ENCODE results near the gene MAP3K5.
A peak's percentile ranks its signal among the peaks of the same experiment; 100 is the strongest.
"Not testable (repeated sequence)": the region's sequence is repeated elsewhere in the genome, so short reads cannot be mapped to it uniquely, and the experiment has no call there.

MAP3K5 gene

GRCh38 chr6:136772685-136773472, 19.4 kb downstream of the MAP3K5 start:
- no peak for DNase-seq

DNA sequence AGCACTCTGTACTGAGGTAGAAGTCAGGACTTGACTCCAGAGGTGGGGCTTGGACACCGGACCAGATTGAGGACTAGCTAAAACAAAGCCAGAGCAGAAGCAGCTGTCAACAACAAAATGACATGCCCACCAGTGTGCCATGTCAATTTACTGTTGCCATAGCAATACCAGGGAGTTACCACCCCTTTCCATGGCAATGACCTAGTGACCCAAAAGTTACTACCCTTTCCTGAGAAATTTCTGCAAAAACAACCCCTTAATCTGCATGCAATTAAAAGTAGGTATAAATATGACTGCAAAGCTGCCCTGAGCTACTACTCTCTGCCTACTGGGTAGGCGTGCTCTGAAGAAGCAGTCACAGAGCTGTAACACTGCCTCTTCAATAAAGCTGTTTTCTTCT, 21.0 kb downstream of the MAP3K5 start:
- no peak for DNase-seq

GRCh38 chr6:136769759-136770158, 22.5 kb downstream of the MAP3K5 start:
- no peak for DNase-seq

GRCh38 chr6:136769124-136769523, 23.2 kb downstream of the MAP3K5 start:
- no peak for DNase-seq

DNA sequence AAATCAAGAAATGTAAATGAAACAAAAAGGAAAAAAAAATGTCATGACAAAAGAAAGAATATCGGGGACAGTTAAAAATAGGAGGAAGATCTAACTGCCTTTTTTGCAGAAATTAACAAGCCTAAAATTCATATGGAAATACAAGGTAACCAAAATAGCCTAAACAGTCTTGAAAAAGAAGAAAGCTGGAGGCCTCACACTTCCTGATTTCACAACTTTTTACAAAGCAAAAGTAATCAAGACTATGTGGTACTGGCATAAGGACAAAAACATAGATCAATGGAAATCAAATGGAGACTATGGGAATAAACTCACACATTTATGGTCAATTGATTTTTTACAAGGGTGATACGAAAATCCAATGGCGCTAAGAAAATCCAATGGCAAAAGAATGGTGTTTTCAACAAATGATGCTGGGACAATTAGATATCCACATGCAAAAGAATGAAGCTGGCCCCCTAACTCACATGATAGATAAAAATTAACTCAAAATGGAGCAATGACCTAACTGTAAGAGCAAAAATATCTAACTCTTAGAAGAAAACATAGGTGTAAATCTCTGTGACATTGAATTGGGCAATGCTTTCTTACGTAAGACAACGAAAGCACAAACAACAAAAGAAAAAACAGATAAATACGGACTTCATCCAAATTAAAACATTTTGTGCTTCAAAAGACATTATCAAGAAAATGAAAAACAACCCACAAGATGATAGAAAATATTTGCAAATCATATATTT, 24.5 kb downstream of the MAP3K5 start:
- DNase-seq = no peak

- DNase-seq = no peak
Measured at GRCh38 chr6:136767103-136767502, 25.2 kb downstream of the MAP3K5 start.

GRCh38 chr6:136766274-136766673, 26.0 kb downstream of the MAP3K5 start:
- no peak for DNase-seq

DNA sequence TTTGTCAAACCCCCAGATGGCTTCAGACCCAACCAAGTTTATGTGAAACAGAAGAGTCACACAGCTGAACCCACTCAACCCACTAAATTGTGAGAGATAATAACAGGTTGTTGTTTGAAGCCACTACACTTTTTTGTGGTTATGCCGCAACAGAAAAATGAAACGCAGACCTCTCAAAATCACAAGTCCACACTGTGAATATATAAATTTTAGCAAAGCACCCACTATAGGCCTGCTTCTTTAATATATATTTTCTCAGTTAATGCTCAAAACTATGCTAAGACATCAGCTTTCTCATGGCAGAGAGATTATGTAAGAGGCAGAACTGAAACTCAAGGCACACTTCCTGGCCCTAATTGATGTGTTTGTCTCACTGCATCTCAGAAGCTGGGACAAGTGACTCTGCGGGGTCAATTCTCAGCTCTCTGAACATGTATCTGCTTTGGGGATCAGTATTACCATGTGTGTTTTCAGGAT, 27.7 kb downstream of the MAP3K5 start:
- DNase-seq = no peak

GRCh38 chr6:136763716-136764516, 28.4 kb downstream of the MAP3K5 start:
- DNase-seq = no peak

- no peak for DNase-seq
Measured at GRCh38 chr6:136763255-136763654, 29.0 kb downstream of the MAP3K5 start.

DNA sequence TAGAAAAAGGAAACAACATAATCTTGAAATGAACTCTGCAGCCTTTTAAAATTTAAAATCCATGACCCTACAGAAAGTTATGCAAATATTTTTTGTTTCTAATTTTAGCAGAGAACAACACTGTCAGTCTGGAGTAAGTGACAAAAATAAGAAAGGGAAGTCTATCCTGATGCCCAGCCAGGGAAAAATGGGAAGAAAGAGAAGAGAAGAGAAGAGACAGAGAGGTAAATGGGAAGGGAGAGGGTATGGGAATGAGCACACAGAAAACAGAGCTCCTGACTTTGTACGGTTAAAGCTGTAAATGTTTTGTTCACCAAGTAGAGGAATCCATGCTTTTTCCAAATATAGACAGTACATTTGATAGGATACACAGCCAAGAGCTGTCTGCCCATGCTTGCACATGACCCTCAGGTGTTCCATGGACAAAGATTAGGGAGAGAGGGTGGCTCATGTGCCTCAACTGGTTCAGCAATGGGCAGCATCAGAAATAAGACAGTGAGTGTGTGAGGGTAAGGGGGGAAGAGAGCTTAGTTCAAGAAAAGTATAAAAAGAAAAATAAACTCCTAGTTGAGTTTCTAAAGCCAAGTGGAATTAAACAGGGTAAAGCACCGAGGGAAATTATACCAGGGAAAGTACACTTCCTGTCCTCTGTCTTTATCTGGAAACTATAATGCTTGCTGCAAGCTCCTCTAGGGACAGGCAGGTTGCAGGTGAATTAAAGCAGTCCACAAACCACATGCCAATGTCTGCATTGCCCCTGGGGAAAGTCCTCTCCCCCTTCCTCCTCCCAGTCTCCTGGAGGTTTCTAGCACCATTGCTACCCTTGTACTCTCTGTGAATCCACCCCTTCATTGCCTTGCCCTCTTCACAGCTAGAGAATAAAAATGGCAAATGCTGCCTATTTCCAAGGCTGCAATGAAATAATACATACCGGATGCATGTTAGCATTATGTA, 30.0 kb downstream of the MAP3K5 start:
- no peak for DNase-seq

DNA sequence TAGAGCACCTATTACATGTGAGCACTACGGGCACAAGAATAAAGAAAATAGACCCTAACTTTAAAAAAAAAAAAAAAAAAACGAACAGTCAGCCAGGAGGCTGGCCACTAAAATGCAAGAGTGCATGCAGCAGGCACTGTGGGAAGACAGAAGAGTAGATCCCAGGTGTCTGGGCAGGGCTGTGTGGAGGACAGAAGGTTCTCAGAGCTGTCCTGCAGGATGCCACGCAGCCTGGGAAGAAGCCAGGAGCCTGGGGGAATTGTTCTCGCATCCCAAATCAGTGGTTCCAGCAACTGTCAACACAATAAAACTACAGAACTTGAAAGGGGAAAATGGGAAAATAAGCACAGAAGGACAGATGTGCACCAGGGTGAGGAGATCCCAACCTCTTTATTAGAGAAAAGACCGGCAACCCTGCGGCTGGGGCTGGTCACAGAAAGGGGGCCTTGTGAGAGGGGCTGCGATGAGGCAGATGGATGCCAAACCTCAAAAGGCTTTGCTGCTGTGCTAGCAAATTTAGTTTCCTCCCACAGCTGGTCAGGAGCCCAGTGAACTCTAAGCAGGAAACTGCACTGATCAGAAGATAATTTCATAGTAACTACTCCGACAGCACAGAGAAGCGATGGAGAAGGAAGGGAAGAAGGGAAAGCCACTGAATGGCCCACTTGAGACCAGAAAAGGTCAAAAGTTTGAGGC, 30.9 kb downstream of the MAP3K5 start:
- DNase-seq = no peak

- DNase-seq = not testable (repeated sequence)
Measured at GRCh38 chr6:136760781-136761180, 31.5 kb downstream of the MAP3K5 start.

DNA sequence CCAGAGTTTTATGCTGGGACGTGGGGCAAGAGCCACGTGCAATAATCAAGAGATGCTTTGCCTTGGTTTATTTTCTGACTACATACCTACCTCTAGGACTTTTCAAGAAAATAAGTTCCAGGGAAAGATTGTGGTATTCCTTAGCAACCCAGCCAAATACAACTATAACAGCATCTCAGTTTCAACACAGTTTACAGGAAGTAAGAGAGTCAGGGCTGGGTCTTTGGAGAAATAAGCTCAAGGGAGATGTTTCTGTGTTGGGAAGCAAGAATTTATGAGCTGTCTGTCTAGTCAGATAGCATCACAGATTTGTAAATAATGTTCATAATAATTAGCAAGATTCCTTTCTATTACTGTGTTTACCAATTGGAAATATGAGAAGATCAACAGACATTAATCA, 35.1 kb downstream of the MAP3K5 start:
- DNase-seq = no peak

DNA sequence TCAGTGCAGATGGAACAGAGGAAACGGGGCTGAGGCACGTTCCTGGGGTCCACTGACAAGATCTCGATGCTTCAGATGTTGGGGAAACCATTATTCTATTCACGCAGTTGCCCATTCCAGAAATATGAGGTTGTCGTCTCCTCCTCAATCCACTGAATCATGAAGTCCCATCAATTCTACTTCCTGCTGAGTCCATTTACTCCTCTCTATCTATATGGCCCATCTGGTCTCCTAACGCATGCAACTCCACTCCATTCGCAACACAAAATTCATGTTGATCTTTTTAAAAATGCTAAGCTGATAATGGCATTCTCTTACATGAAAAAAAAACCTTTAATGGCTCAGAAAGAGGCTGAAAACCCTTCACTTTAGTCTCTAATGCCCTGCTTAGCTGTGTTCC, 37.5 kb downstream of the MAP3K5 start:
- DNase-seq = no peak

DNA sequence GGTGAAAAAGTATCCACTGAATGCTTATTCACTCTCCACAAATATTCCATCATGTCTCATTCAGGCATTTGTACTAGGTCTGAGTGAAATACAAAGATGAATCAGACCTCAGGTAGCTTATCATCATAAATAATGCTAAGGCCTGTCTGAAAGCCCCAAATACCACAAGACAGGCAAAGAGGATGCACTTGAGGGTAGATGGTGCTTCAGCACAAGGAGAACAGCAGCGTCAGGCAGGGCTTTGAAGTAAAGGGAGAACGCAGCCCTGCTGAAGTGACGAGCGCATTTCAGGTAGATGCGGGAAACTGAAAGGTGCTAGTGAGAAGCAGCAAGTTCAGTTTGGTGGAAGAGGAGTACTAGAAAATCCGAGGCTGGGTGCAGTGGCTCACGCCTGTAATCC, 38.7 kb downstream of the MAP3K5 start:
- DNase-seq = peak; percentile 25 to 34

GRCh38 chr6:136752554-136752953, 39.7 kb downstream of the MAP3K5 start:
- DNase-seq = no peak

- no peak for DNase-seq
Measured at GRCh38 chr6:136751991-136752390, 40.3 kb downstream of the MAP3K5 start.

- no peak for DNase-seq
Measured at GRCh38 chr6:136751522-136751956, 40.7 kb downstream of the MAP3K5 start.

DNA sequence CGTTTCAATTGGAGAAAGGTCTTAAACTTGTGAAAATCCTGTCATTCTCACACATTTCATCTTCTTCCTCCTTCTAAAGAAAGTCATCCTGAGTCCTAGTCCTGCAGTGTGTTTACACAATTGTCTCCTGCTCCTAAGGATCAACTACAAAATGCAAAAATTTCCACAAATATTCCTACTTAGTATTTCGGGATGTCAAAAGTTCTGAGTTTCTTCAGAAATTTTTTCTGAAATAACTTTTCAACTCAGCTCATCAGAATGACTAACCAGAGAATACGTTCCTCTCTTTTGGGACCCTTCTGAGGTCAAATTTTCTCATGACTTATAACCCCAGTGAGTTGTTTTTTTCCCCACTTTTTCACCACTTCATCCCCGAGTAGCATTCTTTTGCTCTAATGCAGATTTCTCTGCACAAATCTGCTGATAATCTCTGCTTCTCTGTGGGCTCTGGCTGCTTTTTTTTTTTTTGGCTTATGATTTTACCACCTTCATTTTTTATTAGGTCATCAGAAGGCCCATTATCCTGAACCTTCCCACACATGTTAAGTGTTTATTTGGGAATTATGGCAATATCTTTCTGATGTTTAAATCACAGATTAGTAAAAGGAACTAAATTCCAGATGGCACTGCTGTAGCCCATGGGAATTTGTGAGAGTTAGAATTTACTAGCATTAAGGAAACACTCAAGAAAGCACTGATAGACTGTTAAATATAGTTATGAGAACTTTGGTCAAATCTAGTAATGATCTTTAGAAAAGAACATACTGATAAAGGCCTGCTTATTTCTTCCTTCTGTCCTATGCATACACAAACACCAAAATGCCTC, 41.4 kb downstream of the MAP3K5 start:
- no peak for DNase-seq

Measured in stimulated activated CD4-positive, alpha-beta T cell treated with anti-CD3 and anti-CD28 coated beads, Interleukin-2, amount 100 ng/mL, for 48 hours (primary cell).